ENCODE data around the gene REPS1.

GRCh38 chr6:138897031-138897430 lies 91.0 kb downstream of the REPS1 start:
- TF ChIP-seq, protein P1, sequence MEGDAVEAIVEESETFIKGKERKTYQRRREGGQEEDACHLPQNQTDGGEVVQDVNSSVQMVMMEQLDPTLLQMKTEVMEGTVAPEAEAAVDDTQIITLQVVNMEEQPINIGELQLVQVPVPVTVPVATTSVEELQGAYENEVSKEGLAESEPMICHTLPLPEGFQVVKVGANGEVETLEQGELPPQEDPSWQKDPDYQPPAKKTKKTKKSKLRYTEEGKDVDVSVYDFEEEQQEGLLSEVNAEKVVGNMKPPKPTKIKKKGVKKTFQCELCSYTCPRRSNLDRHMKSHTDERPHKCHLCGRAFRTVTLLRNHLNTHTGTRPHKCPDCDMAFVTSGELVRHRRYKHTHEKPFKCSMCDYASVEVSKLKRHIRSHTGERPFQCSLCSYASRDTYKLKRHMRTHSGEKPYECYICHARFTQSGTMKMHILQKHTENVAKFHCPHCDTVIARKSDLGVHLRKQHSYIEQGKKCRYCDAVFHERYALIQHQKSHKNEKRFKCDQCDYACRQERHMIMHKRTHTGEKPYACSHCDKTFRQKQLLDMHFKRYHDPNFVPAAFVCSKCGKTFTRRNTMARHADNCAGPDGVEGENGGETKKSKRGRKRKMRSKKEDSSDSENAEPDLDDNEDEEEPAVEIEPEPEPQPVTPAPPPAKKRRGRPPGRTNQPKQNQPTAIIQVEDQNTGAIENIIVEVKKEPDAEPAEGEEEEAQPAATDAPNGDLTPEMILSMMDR (IDR thresholded peaks at IDR 0.05; ENCODE audit: poor library complexity): no peak
- no peak for TF ChIP-seq EZH2 (IDR thresholded peaks at IDR 0.05; ENCODE audit: borderline replicate concordance)
- no peak for TF ChIP-seq EZH2phosphoT487 (IDR thresholded peaks at IDR 0.05; ENCODE audit: low read depth, severe bottlenecking, unreplicated experiment)
